ENCODE results near the gene HTR1E. TPM values are rescaled to one million over a fixed set of nuclear protein-coding genes. Genes with fewer than 3 reads are reported as not detected.

HTR1E gene
- total RNA-seq, 1 donor from 2014 or later, result not detected

- H3K27ac Mint-ChIP-seq (ENCODE audit: unreplicated experiment), result no peak overlapping the region
- no peaks in the 10 kb centered on the region for H3K36me3 Mint-ChIP-seq (ENCODE audit: low read depth)
- no peak overlapping the region for H3K4me3 Mint-ChIP-seq
- no peak for TF ChIP-seq CTCF (conservative IDR thresholded peaks at IDR 0.05)
- H3K27me3 Mint-ChIP-seq (ENCODE audit: low read depth), result peaks cover 42% of the 10 kb centered on the region
- no peak for DNase-seq (ENCODE audit: low read depth, low spot score)
- no peaks in the 10 kb centered on the region for H3K9me3 Mint-ChIP-seq
- H3K4me1 Mint-ChIP-seq, result no peaks in the 10 kb centered on the region
Measured at GRCh38 chr6:86943819-86944407, 6.6 kb downstream of the HTR1E start.

GRCh38 chr6:86949771-86950170, 12.4 kb downstream of the HTR1E start:
- TF ChIP-seq CTCF (conservative IDR thresholded peaks at IDR 0.05), result no peak
- Mint-ChIP-seq H3K36me3 (ENCODE audit: low read depth) (no peaks in the 10 kb centered on the region), H3K4me3 (no peak overlapping the region), H3K9me3 (no peaks in the 10 kb centered on the region), H3K4me1 (no peaks in the 10 kb centered on the region), H3K27me3 (ENCODE audit: low read depth) (peaks cover 3% of the 10 kb centered on the region), H3K27ac (ENCODE audit: unreplicated experiment) (no peak overlapping the region)
- no peak for DNase-seq (ENCODE audit: low read depth, low spot score)

- no peak overlapping the region for H3K27ac Mint-ChIP-seq (ENCODE audit: unreplicated experiment)
- H3K4me3 Mint-ChIP-seq, result no peak overlapping the region
- no peaks in the 10 kb centered on the region for H3K4me1 Mint-ChIP-seq
- DNase-seq (ENCODE audit: low read depth, low spot score), result no peak
- peaks cover 9% of the 10 kb centered on the region for H3K27me3 Mint-ChIP-seq (ENCODE audit: low read depth)
- no peak for TF ChIP-seq CTCF (conservative IDR thresholded peaks at IDR 0.05)
- H3K9me3 Mint-ChIP-seq, result no peaks in the 10 kb centered on the region
- no peaks in the 10 kb centered on the region for H3K36me3 Mint-ChIP-seq (ENCODE audit: low read depth)
Measured at GRCh38 chr6:86952991-86953390, 15.7 kb downstream of the HTR1E start.

GRCh38 chr6:86959656-86960055, 22.3 kb downstream of the HTR1E start:
- no peaks in the 10 kb centered on the region for H3K4me1 Mint-ChIP-seq
- no peak overlapping the region for H3K4me3 Mint-ChIP-seq
- TF ChIP-seq CTCF (conservative IDR thresholded peaks at IDR 0.05), result no peak
- H3K36me3 Mint-ChIP-seq (ENCODE audit: low read depth), result no peaks in the 10 kb centered on the region
- H3K9me3 Mint-ChIP-seq, result no peaks in the 10 kb centered on the region
- H3K27ac Mint-ChIP-seq (ENCODE audit: unreplicated experiment), result no peak overlapping the region
- no peak for DNase-seq (ENCODE audit: low read depth, low spot score)
- H3K27me3 Mint-ChIP-seq (ENCODE audit: low read depth), result peaks cover 6% of the 10 kb centered on the region

- Mint-ChIP-seq H3K4me1 (no peaks in the 10 kb centered on the region), H3K27ac (ENCODE audit: unreplicated experiment) (no peak overlapping the region), H3K9me3 (no peaks in the 10 kb centered on the region), H3K4me3 (no peak overlapping the region), H3K36me3 (ENCODE audit: low read depth) (no peaks in the 10 kb centered on the region), H3K27me3 (ENCODE audit: low read depth) (peaks cover 16% of the 10 kb centered on the region)
- no peak for TF ChIP-seq CTCF (conservative IDR thresholded peaks at IDR 0.05)
- DNase-seq (ENCODE audit: low read depth, low spot score), result no peak
Measured at GRCh38 chr6:86961455-86962200, 24.3 kb downstream of the HTR1E start.
